Psoas muscle (tissue), 8 donors: ENCODE data around the gene MICU1. TPM values are rescaled to one million over a fixed set of nuclear protein-coding genes. Genes with fewer than 3 reads are reported as not detected.
A peak's percentile ranks its signal among the peaks of the same experiment; 100 is the strongest.

ENCODE experiments used
- ATAC-seq, 4 donors: fragments of 200-7000 bp; cut with Tn5 transposase; one replicate each; pipeline ENCODE4 v1.9.1; 2020; ENCODE audit warnings: moderate library complexity in 3 of 4, mild to moderate bottlenecking in 2 of 4
- DNase-seq, 2 donors: peaks; one replicate each; pipeline ENCODE4 v3.0.0-alpha.2; 2020
- H3K27ac ChIP-seq: fragments of 200-600 bp; one replicate; pipeline ENCODE4 v1.8.0; 2022
- H3K27me3 ChIP-seq, 3 donors: fragments of 200-600 bp in 1 of 3; one replicate each; pipeline versions ENCODE4 v1.6.1 to v1.8.0; 2013 to 2022; ENCODE audit warnings: low read length in 2 of 3, mild to moderate bottlenecking in 2 of 3, moderate library complexity in 1 of 3; ENCODE audit not compliant: insufficient read depth in 3 of 3
- H3K36me3 ChIP-seq, 2 donors: fragments of 200-600 bp in 1 of 2; one replicate each; pipeline versions ENCODE4 v1.6.1 to v1.8.0; 2013 to 2022; ENCODE audit warnings: low read depth in 1 of 2, mild to moderate bottlenecking in 1 of 2, moderate library complexity in 1 of 2; ENCODE audit not compliant: insufficient read depth in 1 of 2
- H3K4me1 ChIP-seq: fragments of 200-600 bp; one replicate; pipeline ENCODE4 v1.8.0; 2022
- H3K4me3 ChIP-seq: fragments of 200-600 bp; one replicate; pipeline ENCODE4 v1.8.0; 2022; ENCODE audit warnings: mild to moderate bottlenecking
- H3K9me3 ChIP-seq: fragments of 200-600 bp; one replicate; pipeline ENCODE4 v1.8.0; 2022
- WGBS, 3 donors: extraction: QIAGEN DNeasy Blood & Tissue Kit; methylation state at CpG; one replicate each; pipeline versions ENCODE4 v1.1.6 to v1.1.7; 2013; 5-methylcytosine and 5-hydroxymethylcytosine counted together
- intact Hi-C, 2 donors: fragments of 100-400 bp; cut with DNase I; formaldehyde crosslinking; loops; one replicate each; pipeline versions ENCODE4 v1.11.0 to v1.14.2; 2022
- polyA plus RNA-seq, 3 donors: library from polyadenylated mRNA; stranded (reverse); fragments of 200-250 nt; gene quantifications; one replicate each; pipeline ENCODE4 v1.2.3, GENCODE V29; 2013
- total RNA-seq, 4 donors: library from RNA; stranded (reverse); fragmentation: NEBNext Ultra II Directional in 2 of 4; extraction: Animal tissue kit (Norgen Biotek cat#: 25700) in 2 of 4; gene quantifications; one replicate each; pipeline versions ENCODE4 v1.2.1 to v1.2.4, GENCODE V29; 2021 to 2023
- TF ChIP-seq, protein P1 (sequence below): fragments of 200-600 bp; IDR thresholded peaks from one replicate; pipeline ENCODE4 v1.8.0; 2022; ENCODE audit warnings: antibody characterized with exemption
- donor health status: healthy with polysubstance abuse.
- donor health status: DM: no; HTN: no; CAD: no; lungs with moderate emphysema.
- donor health status: Bipolar disorder and iron deficiency.
- donor health status: healthy.
- donor health status: DM: yes; HTN: yes; CAD: no.
- donor health status: DM: no; HTN: no; CAD: no.
- donor health status: DM: no; HTN: no; CAD: no.
- donor health status: DM: yes; HTN: yes; CAD: no.

Gene MICU1
- total and polyA plus RNA-seq, 7 donors: 31.0 to 57.8 (median 37.3) TPM

DNA sequence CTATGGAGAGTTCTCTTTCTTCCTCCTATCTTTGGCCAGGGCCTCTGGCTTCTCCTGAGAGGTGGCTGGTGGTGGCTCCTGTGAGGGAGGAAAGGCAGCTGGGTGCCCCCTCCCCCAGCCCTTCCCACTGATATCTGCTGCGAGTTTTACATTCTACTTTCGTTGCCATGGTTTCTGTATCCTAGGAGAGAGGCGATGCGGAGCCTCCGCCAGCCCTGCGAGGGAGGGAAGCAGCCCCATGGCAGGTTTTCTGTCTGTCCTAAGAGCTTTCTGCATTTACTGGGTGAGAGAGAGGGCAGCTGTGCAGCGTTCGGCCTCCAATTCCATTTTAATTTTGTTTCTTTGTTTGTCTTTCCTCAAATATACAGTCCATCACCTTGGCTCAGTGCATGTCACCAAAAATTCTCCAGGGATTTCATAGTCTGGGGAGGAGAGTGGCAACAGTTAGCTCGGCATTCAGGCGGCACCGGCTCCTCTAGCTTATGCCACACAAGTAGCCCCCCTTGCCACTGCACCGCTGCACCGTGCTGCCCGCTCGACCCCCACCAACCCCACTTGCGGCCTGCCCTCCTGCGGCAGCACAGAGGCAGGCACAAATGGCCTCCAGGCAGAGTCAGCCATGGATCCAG is 291.6 kb downstream of the MICU1 start:
- WGBS, 3 donors: 57 to 71% (median 59%) methylated on average over 17 of the region's 17 CpGs
- peaks cover 60% of the 10 kb centered on the region for H3K4me1 ChIP-seq
- H3K27ac ChIP-seq: peak overlapping the region; percentile 96
- intact Hi-C loops: loop anchor here (5.0 to 10.0 kb wide), 3 partner anchors 112 to 380 kb away; partner anchors contain the start of genes ANAPC16 (in 1 of the 2) and ASCC1 (in 1 of the 2)
- peak overlapping the region; percentile 23 for H3K4me3 ChIP-seq
- DNase-seq: no peak
- H3K36me3 ChIP-seq: peaks cover 0 to 29% of the 10 kb centered on the region in 2 donors
- no peaks in the 10 kb centered on the region for H3K27me3 ChIP-seq
- TF ChIP-seq, protein P1, sequence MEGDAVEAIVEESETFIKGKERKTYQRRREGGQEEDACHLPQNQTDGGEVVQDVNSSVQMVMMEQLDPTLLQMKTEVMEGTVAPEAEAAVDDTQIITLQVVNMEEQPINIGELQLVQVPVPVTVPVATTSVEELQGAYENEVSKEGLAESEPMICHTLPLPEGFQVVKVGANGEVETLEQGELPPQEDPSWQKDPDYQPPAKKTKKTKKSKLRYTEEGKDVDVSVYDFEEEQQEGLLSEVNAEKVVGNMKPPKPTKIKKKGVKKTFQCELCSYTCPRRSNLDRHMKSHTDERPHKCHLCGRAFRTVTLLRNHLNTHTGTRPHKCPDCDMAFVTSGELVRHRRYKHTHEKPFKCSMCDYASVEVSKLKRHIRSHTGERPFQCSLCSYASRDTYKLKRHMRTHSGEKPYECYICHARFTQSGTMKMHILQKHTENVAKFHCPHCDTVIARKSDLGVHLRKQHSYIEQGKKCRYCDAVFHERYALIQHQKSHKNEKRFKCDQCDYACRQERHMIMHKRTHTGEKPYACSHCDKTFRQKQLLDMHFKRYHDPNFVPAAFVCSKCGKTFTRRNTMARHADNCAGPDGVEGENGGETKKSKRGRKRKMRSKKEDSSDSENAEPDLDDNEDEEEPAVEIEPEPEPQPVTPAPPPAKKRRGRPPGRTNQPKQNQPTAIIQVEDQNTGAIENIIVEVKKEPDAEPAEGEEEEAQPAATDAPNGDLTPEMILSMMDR: no peak
- H3K9me3 ChIP-seq: no peaks in the 10 kb centered on the region
- no peak for ATAC-seq

DNA sequence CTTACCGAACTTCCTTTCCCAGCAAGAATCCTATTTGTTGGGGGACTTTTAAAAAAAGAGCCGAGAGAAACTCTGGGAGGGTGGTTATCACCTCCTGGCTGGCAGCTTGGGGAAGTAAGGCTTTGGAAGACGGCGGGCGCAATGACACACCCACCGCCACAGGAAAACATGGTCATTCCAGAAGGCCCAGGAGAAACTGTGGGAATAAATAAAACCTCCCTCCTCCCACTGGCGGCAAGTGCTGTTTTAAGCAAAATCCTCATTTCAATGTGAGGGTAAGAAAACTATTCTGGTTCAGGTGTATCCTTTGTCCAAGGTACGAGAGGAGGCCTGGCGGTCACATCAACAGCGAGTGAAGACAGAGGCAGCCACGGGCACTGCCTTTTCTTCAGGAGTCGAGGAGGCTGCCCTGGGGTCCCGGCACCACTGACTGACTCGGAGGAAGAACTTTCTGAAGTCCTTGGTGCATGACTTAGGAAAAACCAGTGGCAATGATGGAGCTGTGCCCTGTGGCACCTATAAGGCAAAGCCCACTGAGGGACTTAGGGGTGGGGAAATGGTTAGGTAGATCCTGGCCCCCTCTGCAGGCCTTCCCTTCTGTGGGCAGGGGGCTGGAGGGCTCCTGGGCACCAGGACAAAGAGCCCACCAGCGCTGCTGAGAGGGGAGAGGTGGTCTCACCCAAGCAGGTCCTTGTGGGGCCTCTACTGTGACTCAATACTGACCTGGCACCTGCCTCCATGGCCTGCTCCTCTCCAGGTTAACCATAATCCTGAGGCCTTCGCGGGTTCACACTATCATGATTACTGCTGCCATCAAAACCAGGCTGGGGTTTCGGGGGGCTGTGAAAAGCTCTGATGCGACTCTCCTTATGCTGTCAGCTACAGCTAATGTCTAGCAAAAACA is 292.5 kb downstream of the MICU1 start:
- no peaks in the 10 kb centered on the region for H3K9me3 ChIP-seq
- intact Hi-C loops: loop anchor here (5.0 to 10.0 kb wide), 3 partner anchors 111 to 379 kb away; partner anchors contain the start of genes ANAPC16 (in 1 of the 2) and ASCC1 (in 1 of the 2)
- peaks cover 65% of the 10 kb centered on the region for H3K4me1 ChIP-seq
- H3K27ac ChIP-seq: peak overlapping the region; percentile 96
- WGBS, 3 donors: 79 to 81% (median 80%) methylated on average over 19 of the region's 19 CpGs
- DNase-seq (no peak), ATAC-seq (no peak)
- peaks cover 0 to 20% of the 10 kb centered on the region in 2 donors for H3K36me3 ChIP-seq
- TF ChIP-seq, protein P1: no peak
- H3K4me3 ChIP-seq: no peak overlapping the region
- no peaks in the 10 kb centered on the region for H3K27me3 ChIP-seq

DNA sequence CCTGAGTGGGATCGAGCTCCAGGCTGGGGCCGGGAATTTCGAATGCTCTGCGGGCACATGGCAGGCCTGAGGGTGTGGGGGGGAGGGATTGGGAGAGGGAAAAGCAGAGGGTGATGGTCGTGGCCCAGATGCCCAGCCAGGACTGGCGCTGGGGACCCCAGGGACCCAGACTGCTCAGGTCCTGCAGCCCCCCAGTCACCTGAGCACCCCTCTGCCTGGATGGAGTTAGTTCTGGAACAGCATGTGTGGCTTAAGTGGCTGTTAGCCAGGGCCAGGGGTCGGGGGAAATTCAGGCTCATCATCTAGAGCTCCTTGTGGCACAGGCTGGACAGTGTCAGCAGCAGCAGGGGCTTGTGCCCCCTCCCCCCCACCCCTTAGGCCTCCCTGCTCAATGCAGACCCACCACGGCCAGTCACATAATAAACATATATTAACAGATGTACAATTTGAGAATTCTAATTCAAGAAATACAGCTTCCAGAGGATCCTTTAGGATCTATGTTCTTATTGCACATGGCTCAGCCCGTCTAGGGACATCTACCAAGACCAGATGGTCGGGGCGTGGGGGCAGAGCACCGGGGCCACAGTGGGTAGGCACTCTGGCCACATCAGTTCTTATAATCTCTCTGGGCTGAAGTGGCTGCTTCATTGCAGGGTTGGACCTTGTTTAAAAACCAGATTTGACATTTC is 293.3 kb downstream of the MICU1 start:
- peaks cover 73% of the 10 kb centered on the region for H3K4me1 ChIP-seq
- H3K27me3 ChIP-seq: no peaks in the 10 kb centered on the region
- DNase-seq (no peak), ATAC-seq (no peak)
- TF ChIP-seq, protein P1: no peak
- H3K4me3 ChIP-seq: no peak overlapping the region
- WGBS, 3 donors: 44 to 56% (median 45%) methylated on average over 9 to 12 of the region's 12 CpGs
- peaks cover 0 to 12% of the 10 kb centered on the region in 2 donors for H3K36me3 ChIP-seq
- no peaks in the 10 kb centered on the region for H3K9me3 ChIP-seq
- peak overlapping the region; percentile 96 for H3K27ac ChIP-seq
- intact Hi-C loops: loop anchor here (5.0 to 10.0 kb wide), 3 partner anchors 110 to 378 kb away; partner anchors contain the start of genes ANAPC16 (in 1 of the 2) and ASCC1 (in 1 of the 2)

DNA sequence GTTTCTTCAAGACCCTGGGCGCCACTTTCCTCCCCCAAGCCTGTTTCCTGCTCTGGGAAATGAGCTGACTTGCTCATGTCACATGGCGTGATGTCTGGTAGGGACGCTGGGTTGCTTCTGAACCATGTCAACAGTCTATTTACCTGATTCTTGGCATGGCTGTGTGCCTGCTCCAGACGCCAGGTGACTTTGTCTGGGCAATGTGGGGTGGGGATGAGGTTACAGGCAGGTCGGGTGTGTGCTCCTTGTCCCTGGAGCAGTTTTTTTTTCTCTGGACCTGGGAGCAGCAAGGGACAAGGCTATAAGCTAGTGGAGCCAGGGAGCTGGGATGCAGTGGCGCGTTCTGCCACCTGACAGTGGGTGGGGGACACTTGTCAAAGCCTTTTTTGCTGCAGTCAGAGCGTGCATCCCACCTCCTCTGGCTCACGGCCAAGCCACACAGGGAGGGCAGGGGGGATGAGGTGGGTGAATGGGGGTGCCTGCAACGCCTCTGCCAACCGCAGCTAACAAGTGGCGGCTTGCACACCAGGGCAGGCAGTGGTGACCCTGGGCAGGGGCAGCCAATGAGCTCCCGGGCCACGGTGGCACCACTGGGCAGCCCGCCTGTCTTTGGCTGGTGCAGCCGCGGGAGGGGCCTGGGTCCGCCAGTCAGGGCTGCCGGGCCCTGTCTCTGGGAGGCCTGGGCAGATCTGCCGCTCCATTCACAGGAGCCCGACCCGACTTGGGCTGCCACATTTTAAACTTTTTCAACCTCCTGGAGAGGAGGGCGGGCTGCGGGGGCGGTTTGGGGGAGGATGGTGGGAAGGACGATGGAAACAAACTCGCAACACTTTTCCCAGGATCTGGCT is 294.1 kb downstream of the MICU1 start:
- ATAC-seq (peak; percentile 42 to 56 (median 52)), DNase-seq (peak; percentile 87 to 91)
- 15 to 24% (median 16%) methylated on average over 21 to 27 of the region's 27 CpGs for WGBS, 3 donors
- TF ChIP-seq, protein P1: peak; percentile 19
- H3K27ac ChIP-seq: peak overlapping the region; percentile 96
- H3K27me3 ChIP-seq: no peaks in the 10 kb centered on the region
- peaks cover 0 to 8% of the 10 kb centered on the region in 2 donors for H3K36me3 ChIP-seq
- peaks cover 69% of the 10 kb centered on the region for H3K4me1 ChIP-seq
- intact Hi-C loops: loop anchor here (5.0 to 10.0 kb wide), 3 partner anchors 109 to 377 kb away; partner anchors contain the start of genes ANAPC16 (in 1 of the 2) and ASCC1 (in 1 of the 2)
- peak overlapping the region; percentile 9 for H3K4me3 ChIP-seq
- H3K9me3 ChIP-seq: no peaks in the 10 kb centered on the region
